ENCODE data around the gene TGFBR2.
A peak's percentile ranks its signal among the peaks of the same experiment; 100 is the strongest.
"Not testable (repeated sequence)": the region's sequence is repeated elsewhere in the genome, so short reads cannot be mapped to it uniquely, and the experiment has no call there.

The TGFBR2 gene

GRCh38 chr3:30655187-30655812 is 48.9 kb downstream of the TGFBR2 start:
- DNase-seq = no peak

DNA sequence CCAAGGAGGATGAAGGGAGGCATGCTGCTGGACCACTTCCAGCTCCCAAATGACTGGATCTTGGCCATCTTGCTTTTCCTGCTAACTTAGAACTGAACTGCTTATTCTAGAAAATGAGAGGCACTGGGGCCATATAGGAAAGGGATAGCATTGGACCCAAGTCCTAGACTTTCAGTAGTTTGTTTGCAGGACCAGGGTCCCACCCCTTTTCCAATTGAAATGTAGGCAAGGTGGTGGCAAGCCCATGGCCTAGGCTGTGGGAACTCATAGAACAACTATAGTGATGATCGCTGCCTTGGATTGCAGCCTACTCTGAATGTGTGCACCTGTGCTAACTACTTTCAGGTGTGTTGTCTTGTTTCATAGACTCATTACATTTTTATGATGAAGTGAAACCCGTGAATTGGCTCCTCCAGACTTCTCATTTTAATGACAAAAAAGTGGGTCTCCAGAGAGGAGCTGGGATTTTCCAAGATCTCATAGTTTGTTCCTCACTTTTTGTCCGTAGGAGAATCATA is 50.3 kb downstream of the TGFBR2 start:
- no peak for DNase-seq

GRCh38 chr3:30657914-30658313 is 51.5 kb downstream of the TGFBR2 start:
- DNase-seq = no peak

DNA sequence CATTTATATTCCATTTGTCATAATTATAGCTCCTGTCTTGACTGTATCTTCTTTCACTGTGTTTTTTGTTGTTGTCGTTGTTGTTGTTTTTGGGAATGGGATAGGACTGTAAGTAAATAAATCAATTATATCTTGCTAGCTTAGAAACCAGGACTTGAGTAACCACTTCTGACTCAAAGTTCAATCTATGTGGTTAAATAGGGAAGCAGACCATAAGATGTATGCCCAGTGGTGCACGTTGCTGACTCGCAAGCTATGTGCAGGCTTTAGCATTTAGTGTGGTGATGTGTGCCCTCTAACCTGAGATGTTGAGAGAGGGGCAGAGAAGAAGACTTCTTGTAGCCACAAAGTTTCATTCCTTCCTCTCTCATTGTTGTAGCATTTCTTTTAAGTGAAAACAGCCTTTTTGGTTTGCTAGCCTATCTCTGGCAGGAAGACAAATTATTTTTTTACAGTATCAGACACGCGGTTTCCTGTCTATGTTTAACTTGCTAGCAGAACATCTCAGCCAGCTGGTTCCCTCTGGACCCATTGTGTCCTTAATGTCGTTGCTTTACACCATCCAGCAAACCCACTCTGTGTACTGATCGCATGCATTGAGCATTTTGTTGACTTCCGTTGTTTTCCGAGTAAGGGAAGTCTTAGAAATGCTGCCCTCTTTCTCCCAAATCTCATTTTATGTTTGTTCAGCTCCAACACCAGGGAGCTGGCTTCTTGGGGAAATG is 52.1 kb downstream of the TGFBR2 start:
- DNase-seq = peak in 2 of 56 donors; percentile 5 to 9

- DNase-seq = no peak
Measured at GRCh38 chr3:30659270-30660130, 53.1 kb downstream of the TGFBR2 start.

DNA sequence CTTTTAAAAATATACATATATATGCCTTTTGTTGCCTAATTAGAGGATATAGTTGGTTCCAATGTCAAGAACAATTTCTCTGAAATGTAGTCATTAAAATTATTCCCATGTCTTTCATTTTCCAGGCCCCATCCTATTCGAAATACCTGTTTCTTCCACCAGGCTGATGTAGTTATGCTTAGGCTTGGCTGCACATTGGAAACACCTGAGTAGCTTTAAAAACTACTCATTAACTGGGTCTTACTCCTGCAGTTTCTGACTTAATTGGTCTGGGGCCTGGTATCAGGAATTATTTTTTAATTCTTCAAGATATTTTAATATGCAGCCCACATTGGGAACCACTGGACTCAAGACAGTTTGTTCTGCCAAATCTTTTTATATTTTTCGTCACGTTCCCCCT is 53.7 kb downstream of the TGFBR2 start:
- DNase-seq = no peak

DNA sequence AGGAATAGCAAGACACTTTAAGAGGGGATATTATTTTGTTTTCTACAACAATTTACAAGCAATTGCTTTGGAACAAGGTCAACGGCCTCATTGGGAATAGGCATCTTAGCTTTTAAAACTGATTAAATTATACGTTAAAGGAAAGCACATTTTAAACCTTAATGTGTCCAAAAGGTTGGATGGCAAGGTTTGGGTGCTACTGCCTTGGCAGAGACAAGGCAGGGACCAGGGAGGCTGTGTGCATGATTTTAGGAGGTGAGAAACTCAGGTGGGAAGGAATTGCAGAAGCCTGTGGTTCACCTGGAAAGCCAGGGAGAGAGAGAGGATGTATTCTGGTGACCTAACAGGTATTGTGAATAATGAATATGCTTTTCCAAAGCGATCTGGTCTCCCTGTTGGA is 54.3 kb downstream of the TGFBR2 start:
- no peak for DNase-seq

DNA sequence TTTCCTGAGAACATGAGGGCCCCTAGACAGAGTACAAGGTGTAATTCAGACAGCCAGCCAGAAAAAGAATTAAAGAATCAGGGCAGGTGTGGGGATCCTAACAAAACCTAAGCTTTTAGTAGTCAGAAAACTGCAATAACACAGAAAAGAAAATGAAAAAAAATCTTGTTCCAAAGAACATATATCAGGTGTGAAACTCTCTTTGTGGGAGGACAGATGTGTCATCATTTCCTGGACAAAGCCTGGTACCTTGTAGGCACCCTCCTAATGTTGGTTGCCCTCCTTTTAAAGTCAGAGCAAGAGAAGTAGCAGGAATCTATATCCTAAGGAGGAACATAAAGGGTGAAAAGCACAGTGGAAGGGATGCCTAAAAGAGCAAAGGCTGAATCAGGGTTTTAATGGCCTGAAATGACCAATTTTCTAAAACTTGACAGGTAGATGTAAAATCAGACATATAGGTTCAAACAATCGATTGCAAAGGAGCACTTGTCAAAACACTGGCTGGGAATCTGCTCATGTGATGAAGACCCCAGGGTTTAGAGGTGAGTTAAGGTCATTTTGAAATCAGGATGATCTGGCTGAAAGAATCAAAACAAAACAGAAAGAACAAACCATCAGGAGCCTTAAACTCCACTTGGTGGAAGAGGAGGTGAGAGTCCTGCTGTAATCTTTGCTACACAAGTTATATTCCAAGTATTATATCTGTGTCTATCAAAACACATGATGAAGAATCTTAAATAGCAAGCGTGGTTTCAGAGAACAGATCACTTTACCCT is 54.9 kb downstream of the TGFBR2 start:
- no peak for DNase-seq

DNA sequence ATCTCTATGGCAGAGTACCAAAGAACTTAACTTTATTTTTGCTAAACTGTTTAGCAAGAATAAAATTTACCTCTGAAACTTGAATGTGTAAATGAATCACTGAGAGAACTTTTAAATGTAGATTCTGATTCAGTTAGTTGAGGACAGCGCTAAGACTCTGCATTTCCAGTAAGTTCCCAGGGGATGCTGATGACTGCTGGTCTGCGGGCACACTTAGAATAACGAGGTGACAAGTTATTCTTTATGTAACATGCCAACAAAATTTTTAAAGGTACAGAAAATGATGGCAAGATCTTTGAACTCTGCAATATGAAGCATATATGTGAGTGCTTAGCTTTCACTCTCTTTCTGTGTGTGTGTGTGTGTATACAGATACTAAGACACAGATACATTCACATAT is 56.4 kb downstream of the TGFBR2 start:
- DNase-seq = no peak

GRCh38 chr3:30663533-30664241 is 57.3 kb downstream of the TGFBR2 start:
- DNase-seq = no peak

GRCh38 chr3:30664459-30664858 is 58.1 kb downstream of the TGFBR2 start:
- DNase-seq = peak in 1 of 56 donors; percentile 5

GRCh38 chr3:30664884-30665283 is 58.5 kb downstream of the TGFBR2 start:
- DNase-seq = no peak

DNA sequence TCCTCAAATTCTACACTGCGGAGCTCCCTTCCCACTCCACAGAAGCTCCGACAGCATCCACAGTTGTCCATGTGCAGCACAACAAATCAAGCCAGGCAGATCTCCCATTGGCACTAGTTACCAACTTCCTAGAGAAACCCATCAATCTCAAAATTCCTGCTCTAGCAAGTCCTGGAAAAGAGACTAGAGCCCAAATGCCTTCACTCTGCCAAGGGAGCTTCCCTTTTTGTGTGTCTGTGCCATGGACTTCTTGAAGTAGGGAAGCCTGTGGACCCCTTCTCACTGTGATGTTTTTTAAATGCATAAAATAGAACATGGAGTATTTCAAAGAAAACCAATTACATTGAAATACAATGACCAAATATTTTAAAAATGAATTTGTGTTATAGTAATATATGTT is 59.1 kb downstream of the TGFBR2 start:
- DNase-seq = no peak

DNA sequence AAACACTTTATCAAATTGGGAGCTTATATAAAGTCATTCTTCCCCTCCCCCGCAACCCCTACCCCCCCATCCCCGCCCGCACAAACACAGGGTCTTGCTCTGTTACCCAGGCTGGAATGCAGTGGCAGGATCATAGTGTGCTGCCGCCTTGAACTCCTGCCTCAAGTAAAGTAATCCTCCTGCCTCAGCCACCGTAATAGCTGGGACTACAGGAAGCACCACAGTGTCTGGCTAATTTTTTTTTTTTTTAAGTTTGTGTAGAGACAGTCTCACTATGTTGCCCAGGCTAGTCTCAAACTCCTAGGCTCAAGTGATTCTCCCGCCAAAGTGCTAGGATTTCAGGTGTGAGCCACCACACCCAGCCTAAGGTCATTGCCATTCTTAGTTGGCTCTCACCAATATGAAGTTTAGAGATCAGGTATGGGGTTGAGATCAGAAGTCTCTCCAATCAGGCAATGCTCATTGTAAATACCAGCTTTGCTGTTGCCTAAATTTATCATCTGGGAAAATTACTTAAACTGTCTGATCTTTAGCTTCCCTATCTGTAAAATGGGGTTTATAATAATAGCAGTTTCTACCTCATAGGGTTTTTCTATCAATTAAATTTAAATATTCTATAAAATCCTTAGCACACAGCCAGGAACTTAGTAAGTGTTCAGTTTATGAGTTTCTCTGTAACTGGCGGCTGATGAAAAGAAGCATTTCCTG is 60.3 kb downstream of the TGFBR2 start:
- DNase-seq = no peak

GRCh38 chr3:30667280-30667651 is 60.9 kb downstream of the TGFBR2 start:
- no peak for DNase-seq

GRCh38 chr3:30668051-30668609 is 61.7 kb downstream of the TGFBR2 start:
- DNase-seq = no peak

DNA sequence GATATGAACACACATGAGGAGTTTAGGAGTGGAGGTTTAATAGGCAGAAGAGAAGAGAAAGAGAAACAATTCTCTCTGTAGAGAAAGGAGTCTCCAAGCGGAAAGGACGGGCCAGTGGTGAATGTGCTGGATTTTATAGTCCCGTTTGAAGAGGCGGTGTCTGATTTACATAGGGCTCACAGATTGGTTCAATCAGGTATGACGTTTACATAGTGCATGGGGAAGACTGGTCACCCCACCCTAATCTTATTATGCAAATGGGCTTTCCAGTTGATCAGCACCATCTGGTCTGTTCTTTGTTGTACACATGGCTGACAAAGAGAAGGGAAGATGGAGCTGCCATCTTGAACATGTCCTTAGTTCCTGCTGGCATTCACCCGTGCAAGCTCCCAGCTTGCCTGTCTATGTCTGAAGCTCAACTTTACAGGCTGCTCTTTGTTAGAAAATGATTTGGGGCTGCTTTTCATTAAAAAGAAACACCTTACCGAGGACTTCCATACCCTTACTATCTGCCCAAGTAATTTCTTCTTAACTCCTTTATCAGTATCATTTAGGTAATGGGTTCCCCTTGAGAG is 63.0 kb downstream of the TGFBR2 start:
- DNase-seq = not testable (repeated sequence)

- no peak for DNase-seq
Measured at GRCh38 chr3:30670292-30670691, 63.9 kb downstream of the TGFBR2 start.

Data from amygdala (tissue), 56 donors.